ENCODE measurements around the gene GPATCH2L.

GPATCH2L gene

DNA sequence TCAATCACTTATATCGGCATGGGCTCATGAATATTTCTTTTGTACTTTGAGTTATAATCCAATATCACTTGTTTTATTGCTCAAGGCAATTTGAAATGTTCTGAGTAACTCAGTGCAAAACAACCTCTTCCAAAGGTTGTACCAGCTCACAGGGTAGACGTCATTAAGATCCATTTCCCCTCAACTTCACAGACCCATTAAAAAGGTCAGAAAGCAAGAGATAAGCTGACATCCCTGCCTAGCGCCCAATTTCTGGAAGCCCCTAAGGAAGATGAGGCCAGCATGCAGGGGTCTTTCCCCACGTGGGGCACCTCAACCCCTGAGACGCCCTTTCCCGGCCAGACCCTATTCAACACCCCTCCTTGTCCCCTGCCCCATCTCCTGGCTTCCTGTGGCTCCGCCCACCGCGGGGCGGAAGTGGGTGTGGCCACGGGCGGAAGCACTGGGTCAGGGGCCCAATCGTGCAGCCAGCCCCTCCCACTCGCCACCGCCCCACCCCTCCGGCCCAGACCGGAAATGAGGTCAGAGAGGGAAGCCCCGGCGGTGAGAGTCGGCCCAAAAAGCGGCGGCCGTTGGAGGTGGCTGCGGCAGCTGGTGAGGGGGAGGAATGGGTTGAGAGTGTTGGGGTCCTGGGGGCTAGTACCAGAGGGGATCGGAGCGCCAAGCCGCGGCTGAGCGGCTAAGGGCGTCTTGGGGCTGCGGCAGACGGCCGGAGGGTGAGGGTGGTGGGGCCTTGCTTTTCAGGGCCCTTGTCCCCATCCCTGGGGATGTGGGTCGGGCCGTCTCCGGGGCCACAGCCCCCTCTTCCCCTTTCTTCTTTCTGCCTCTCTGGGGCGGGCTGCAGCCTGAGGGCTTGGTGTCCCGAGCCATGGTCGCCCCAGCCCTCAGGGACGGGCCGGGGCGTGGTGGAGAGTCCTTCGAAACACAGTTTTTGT is at the start of gene GPATCH2L:
Gene GPATCH2L (plus strand): TSS at position 525 of the 935 bp plus-strand sequence. CDS start 2,442 bp downstream, outside the sequence.
- peak; percentile 97 to 98 for DNase-seq

DNA sequence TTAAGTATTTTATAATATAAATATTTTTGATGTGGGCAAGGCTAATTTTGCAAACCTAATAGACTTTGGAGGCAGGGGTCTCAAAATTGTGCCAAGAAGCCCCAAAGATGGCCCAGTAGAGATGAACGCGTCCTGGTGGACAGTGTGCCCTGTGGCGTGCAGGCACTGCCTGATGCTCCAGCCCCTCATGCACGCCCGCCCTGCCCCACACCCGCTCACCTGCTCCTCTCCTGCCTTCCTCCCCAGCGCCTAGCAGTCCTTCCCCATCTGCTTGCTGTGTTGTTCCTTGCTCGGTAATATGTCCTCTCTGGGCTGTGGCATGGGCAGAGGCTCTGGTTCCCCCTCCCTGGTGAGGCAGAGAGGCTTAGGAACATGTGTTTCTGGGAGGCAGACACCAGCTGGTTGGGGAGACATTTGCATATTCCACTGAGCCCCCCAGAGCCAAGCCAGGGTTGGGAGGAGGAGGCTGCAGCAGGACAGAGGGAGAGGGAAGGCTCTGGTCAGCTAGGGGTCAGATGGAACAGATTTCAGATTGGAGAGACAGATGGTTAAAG is 46.8 kb upstream of the GPATCH2L start:
- no peak for DNase-seq

DNA sequence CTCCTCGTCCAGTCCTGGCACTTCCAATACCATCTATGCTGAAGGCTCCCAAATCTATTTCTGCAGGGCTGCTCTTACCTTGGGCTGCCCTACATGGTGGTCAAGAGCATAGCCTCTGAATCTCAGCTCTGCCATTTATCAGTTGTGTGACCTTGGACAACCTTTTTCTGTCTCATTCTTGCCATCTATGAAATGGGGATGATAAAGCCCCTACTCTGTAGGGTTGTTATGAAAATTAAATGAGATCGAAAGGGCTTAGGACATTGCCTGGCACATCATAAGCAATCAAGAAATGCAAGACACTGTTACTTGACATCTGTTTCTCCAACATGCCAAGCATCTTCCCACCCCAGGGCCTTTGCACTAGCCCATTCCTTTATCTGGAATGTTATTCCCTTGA is 45.5 kb upstream of the GPATCH2L start:
- DNase-seq, result no peak

DNA sequence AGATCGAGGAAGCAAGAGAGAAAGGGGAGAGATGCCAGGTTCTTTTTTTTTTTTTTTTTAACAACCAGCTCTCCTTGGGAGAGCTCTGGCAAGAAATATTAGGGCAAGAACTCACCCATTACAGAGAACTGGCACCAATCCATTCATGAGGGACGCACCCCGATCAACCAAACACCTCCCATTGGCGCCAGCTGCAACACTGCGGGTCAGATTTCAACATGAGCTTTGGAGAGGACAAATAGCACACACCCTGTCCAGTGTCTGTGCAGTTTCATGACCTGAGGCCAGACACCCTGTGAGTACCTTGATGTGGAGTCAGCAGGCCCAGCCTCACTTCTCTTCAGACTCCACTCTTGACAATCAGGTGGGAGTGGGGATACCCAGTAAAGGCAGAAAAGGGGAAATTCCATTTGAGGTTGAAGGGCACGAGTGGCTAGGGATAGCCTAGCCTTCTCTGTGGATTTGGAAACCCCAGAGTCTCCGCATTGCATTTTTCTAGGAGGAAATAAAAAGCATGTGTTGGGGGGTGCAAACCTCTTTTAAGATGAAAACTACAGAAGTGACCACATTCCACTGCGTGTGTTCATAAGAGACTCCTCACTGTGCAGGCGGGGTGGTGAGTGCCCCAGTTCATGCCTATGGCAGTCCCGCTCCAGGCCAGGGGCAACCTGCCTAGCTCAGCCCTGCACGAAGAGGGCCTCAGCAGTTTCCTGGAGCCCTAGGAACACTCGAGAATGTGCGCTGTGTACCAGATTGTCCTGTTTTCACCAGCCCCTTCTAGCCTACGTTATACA is 42.4 kb upstream of the GPATCH2L start:
- no peak for DNase-seq

DNA sequence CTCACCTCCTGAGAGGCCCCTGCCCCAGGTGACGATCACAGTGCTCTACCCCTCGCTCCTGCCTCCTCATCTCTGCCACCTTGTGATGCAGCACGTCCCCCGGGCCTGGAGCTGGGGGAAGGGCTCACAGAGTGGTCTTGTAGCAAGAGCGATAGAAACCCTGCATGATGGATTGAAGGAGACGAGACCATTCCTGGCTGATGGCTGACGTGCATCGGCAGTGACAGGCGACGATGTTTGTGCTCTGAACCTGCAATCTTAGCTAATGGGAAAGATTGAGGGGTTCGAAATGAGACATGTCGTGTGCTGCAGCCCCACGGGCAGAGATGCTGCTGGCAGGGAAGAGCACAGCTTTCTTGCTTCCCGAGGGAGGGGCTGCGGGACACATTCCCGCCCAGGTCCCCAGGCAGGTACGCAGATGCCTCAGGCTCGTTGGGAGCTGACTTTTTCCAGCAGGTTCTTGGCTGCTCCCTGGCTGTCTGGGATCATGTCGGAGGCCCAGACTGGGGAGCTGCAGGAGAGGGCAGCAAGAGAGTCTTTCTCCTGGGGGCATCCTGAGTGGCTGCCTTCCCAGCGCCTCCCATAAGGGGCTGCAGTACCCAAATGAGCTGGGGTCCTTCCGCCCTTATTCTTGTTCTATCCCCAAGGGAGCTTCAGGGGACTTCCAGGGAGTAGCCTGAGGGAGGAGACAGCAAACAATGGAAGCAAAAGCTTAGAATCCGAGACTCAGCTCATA is 38.7 kb upstream of the GPATCH2L start:
- DNase-seq, result no peak

DNA sequence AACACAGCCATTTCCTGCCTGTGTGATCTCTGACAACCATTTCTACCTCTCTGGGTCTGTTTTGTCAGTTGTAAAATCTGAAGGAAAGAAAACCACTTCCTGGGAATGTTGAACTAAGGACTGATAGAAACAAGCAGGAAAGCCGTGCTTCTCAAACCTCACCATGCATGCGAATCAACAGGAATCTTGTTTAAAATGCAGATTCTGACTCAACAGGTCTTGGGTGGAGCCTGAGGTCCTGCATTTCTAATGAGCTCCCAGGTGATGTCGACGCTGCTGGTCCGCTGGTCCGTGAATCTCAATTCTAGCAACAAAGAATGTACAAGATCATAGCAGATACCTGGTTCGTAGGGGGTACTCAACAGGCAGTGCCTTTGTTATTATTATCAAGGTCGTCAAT is 38.0 kb upstream of the GPATCH2L start:
- no peak for DNase-seq

DNA sequence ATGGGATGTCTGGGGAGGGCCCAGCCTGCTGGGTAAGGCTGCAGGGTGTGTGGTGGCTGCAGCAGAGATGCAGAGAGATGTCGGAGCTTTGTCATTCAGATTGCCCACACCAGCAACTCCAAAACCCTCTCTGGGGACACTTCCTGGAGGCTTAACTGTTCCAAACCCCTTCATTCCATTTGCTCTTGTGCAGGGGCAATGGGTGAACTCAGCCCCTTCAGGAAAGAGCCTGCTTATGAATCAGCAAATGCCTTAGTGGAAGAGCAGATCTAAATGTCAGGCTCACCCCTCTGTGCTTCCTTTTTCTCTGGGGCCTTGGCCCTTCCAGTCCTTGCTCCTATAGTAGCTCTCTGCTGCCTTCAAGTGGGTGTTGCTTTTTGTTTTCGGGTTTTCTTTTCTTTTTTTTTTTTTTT is 36.7 kb upstream of the GPATCH2L start:
- no peak for DNase-seq

DNA sequence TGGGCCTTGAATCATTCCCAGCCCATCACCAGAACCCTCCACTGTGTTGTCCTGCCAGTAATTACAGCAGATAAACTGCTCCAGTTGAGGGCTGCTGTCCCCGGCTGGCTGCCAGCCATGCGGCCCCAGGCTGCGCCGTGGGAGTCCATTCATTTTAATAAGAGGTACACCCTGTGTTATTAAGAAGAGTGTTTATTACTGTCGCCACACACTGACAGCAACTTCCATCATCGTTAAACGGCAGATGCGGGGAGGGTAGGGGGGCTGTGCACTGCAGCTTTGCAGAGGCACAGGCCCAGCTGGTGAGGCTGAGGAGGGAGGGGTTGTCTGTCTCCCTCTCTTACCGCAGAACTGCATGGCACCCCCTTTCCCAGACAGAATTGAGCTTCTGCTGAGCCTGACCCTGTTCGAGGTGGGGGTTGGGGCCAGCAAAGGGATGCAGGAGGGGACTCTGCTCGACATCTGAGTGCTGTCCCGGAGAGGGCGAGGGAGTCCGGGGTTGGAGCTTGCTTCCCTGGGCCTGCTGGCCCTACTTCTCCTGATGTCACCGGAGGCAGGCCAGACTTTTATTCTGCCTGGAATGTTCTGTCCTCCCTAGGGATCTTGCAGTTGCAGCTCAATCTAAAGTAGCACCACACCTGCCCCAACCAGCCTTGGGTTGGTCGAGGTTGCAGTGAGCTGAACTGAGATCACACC is 33.8 kb upstream of the GPATCH2L start:
- DNase-seq, result no peak

DNA sequence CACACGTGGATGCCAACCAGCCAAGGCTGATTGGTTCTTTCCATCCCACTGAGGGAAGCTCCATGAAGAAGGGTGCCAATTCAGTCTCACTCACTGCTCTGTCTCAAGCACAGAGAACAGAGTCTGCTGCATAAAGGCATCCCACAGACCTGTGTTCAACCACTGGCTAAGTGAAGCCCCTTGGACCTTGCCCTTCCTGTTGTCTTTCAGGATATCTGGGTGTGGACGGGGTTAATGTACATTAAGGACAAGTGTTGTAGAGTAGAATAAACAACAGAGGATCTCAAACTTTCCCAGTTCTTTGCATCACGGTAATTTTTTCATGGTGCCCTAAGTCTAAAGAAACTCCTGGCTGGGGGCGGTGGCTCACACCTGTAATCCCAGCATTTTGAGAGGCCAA is 33.1 kb upstream of the GPATCH2L start:
- no peak for DNase-seq

DNA sequence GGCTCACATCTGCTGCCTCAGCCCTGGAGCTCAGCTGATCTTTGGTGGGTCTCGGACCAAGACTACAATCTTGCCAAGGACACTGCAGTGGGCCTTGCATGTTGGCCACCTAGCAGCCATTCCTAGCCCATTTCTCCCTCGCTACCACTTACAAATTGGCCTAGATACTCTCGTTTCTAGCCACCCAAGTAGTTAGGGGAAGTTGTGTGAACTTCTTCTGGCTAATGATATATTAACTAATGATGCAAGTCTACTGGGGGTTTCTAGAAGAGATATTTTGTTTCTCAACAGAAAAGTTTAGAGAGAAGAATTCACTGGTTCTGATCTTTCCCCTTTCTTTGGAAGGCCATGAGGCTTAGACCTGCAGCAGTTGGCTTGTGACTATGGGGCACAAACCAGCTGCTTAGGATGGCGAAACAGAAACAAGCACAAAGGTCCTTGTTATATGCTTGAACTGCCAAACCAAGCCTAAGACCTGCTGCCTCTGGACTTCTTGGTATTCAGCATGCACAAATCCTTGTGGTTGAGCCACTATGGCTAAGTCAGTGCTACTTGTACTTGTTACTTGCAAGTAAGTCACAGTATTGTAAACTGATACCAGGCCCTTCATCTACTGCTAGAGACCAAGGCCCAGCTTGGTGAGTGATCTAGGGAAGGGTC is 30.5 kb upstream of the GPATCH2L start:
- DNase-seq, result no peak

DNA sequence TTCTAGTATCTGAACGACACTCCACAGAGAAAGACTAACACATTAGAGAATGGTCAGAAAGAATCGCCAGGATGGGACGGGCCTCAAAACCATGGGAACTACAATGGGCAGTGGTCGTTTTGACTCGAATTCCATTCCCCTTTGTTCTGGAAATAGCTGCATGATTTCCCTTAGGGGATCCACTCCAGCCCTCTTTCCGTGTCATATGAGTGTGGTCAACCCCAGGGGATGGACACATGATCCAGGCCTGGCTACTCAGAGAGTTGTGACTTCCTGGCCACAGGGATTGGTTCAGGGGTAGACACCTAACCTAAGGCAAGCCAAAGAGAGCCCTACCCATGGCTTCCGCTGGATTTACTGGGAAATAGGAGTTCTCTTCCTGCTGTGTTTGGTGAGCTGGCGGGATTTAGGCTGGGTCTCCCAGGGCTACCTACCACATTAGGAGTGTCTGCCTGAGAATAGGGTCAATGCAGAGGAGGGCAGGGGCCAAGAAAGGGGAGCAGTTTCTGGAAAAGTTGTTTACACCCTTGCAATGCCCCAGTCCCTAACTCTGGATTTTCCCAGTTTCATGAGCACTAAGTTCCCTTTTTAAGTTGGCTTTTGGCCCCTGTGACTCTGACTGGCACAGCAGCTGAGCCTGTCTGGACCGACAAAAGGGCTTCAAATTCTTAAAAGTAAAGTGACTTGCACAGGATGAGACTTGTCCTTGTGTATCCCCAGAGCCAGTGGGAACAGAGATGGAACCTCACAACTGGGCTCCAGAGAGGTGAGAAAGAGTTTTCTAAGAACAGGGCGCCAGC is 28.1 kb upstream of the GPATCH2L start:
- DNase-seq, result no peak

DNA sequence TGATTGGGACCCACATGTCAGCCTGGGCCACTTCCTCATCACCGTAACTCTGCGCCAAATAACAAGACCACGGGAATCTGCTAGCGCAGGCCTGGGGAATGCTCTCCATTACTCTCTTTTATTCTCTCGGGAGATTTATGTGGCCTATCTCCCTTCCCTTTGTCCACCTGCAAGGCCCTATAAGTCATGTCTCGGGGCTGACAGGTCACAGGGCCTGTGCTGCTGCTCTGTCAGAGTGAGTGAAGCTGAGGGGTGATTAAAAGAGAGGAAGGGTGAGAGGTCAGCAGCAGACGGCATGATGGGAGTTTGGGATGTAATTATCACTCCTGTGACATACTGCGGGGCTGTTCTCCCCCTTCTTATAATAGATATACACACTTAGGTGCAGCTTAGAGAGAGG is 26.2 kb upstream of the GPATCH2L start:
- DNase-seq, result no peak

DNA sequence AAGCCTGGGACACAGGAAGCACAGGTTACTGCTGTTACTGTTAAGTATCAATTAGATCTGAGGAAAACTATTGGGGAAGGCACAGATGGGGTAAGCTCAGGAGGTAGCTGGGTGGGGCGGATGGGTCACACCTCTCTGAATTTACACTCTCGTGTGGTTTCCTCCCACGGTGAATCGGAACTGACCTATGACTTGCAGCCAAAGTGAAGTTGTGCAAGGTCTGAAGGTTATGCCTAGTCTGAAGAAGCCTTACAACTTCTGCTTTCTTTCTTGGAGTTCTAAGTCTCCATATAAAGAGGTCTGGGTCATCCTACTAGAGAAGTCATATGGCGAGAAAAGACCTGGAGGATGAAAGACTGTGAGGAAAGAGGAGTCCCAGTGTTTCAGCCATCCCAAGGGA is 25.6 kb upstream of the GPATCH2L start:
- DNase-seq, result no peak

DNA sequence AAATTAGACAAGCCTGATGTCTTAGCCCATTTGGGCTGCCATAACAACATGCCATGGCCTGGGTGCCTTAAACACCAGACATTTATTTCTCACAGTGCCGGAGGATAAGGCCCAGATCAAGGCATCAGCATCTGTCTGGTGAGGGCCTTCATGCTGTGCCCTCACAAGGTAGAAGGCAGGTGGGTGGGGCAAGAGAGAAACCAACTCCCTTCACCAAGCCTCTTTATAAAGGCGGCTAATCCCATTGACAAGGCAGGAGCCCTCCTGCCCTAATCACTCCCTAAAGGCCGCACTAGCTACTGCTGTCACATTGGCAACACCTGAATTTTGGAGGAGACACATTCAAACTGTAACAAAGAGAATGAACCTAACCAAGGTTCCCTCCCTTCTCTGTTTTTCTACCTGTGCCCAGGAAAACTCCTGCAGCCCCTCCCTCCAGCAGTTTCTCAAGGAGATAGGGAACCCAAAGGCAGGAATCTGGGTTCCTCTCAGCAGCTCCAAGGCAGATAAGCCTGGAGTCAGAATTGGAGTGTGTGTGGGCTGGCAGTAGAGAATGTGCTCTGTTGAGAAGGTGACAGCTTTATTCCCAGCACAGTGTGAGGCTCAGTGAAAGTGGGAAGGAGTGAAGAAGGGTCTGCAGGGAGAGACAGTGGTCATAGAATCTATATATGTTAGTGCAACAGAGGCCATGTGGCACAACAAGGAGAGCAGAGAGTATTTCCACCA is 21.7 kb upstream of the GPATCH2L start:
- DNase-seq, result no peak

DNA sequence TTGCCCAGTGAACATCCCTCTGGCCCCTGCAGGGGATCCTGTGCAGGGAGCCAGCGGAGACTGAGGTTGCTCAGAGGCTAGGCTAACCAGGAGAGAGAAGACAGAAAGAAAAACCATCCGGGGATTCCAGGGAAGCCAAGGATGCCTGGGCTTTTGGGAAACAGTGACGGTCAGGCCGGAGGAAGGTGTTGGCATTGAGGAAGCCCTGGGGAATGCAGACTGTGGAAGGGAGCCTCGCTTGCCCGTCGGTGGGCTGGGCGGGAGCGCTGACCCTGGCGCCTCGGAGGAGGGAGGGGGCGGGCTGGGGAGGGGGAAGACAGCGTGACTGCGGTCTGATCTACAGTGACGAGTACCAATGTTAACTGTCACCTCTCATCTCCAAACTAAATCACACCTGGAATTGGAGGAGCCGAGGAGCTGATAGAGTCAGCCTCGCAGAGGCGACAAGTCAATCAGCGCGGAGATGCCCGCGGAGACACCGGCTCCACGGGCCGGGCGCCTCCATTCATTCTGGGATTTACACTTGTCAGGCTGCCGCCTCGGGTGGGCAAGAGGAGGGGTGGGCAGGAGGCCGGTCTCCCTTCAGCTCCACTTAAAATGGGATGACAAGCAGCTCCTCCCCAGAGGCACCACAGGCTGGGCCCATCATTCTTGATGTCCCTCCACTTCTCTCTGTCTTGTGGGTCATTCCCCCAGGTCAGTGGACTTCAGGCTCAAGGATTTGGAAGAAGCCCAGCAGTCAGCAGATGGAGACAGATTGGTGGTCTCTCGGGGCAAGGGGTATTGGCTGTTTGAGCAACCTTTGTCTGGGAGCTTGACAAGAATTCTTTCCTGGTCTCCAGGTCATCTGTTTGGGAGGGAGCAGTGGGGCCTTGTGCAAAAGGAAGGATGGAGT is 20.4 kb upstream of the GPATCH2L start:
- no peak for DNase-seq

DNA sequence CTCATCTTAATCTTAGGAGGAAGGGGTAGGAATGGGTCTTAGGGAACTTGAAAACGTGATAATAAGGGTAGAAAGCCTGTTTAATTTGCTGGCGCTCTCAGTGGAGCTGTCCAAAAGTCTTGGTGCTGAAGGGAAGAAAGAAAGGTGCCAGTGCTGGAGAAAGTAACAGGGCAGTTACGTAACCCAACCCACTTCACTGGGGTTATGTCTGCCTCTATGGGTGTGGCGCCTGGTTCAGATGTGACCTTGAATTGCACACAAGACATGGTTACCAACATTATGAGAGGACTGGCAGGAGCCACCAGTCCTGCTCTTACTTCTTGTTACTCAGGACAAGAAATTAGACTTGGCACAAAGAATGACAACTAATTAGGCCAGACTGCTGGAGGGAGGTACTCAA is 18.6 kb upstream of the GPATCH2L start:
- no peak for DNase-seq

DNA sequence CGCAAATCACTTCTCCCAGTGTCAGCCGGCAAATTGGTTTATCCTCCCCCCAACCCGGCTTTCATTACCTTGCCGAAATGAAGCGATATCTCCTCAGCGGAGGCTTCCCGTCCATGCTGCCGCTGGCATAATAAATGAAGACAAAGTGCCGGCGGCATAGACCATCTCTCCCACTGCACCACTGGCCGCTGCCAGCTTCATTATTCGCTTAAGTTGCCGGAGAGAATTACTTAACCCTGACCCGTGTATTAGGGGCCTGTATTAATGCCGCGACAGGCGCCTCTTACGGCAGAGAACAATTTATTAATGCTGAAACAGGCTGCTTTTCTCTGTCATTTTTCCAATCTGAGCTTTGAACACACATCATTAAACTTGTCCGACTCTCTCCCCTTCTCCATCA is 17.5 kb upstream of the GPATCH2L start:
- no peak for DNase-seq

DNA sequence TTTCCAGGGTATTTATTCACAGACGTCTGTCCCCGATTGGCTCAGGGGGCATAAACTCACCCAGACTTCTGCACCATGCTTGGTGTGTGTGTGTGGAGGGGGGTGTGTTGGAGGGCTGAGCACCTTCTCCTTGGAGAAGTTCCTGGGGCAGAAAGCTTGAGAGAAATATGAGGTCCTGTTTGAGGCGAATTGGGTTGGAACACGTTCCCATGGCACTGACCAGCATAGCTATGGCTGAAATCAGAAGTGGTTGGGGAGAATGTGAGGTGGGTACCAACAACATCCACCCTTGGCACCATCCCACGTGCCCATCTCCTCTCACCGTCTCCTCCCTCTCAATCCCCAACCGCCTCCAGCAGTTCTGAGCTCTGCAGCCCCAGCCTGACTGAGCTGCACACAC is 16.0 kb upstream of the GPATCH2L start:
- DNase-seq, result no peak

DNA sequence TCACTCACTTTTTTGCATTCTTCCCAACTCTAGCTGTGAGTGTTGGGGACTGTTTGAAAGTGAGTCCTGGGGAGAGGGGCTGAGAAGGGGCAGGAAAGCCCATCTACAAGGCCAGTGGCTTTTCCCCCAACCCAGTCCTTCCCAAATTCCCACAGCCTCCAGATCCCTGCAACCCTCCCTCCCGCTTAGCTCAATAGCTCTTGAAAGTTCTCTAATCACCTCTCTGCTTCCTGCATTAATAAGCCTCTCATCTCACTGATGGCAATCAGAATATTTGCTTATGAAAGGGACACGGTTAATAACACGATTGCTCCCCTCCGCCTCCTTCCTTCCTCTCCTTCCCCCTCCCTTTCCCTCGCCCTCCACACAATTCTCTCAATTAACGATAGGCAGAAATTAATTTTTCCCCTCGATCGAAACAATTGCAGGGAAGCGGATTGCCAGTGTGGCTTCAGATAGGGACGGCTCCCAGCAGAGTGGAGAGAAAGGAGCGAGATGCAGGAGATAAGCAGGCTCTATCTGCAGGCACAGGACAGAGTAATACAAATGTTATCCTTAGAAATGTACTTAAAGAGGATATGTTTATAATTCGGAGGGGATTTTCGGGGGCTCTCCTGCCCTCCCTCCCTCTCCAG is 15.1 kb upstream of the GPATCH2L start:
- no peak for DNase-seq

Data from activated CD4-positive, alpha-beta T cell treated with anti-CD3 and anti-CD28 coated beads, Interleukin-2, amount 50 U/mL, for 4 hours (primary cell).